Mesodermal cell (in vitro differentiated cells): Measurements from ENCODE around the gene AVPR2.

Source experiments
- H3K27ac ChIP-seq: 2 replicates; pipeline ENCODE4 v1.7.0; 2013; ENCODE audit warnings: mild to moderate bottlenecking, low read depth, low read length, moderate library complexity; ENCODE audit not compliant: severe bottlenecking
- H3K36me3 ChIP-seq: 2 replicates; pipeline ENCODE4 v1.7.1; 2013; ENCODE audit warnings: mild to moderate bottlenecking, low read length, moderate library complexity; ENCODE audit not compliant: control insufficient read depth, insufficient read depth
- H3K4me1 ChIP-seq: one replicate; pipeline ENCODE4 v1.7.1; 2013; ENCODE audit warnings: mild to moderate bottlenecking, low read length; ENCODE audit not compliant: insufficient read depth, control insufficient read depth, poor library complexity, severe bottlenecking
- H3K4me3 ChIP-seq: 2 replicates; pipeline ENCODE4 v1.7.0; 2013; ENCODE audit warnings: low read length, control low read depth, mild to moderate bottlenecking; ENCODE audit not compliant: insufficient read depth, poor library complexity, severe bottlenecking; ENCODE audit errors: extremely low read depth
- H3K9me3 ChIP-seq: 2 replicates; pipeline ENCODE4 v1.7.1; 2013; ENCODE audit warnings: mild to moderate bottlenecking, low read length, moderate library complexity; ENCODE audit not compliant: control insufficient read depth
- WGBS, 2 experiments: methylation state at CpG; one replicate each; pipeline ENCODE4 v1.1.5; 2013; ENCODE audit warnings: missing lambda C conversion rate in 2 of 2; ENCODE audit not compliant: insufficient coverage in 2 of 2; 5-methylcytosine and 5-hydroxymethylcytosine counted together

Gene AVPR2

GRCh38 chrX:153906126-153906917 is 1.8 kb downstream of the AVPR2 start:
- peaks cover 14% of the 10 kb centered on the region for H3K4me1 ChIP-seq
- no peaks in the 10 kb centered on the region for H3K36me3 ChIP-seq
- H3K9me3 ChIP-seq: no peaks in the 10 kb centered on the region
- no peak overlapping the region for H3K4me3 ChIP-seq
- H3K27ac ChIP-seq: no peak overlapping the region
- WGBS, 2 experiments: 93 to 94% methylated on average over 13 to 19 of the region's 27 CpGs

- H3K36me3 ChIP-seq: no peaks in the 10 kb centered on the region
- H3K4me1 ChIP-seq: peaks cover 9% of the 10 kb centered on the region
- no peaks in the 10 kb centered on the region for H3K9me3 ChIP-seq
- no peak overlapping the region for H3K27ac ChIP-seq
- no peak overlapping the region for H3K4me3 ChIP-seq
- WGBS, 2 experiments: no CpG with 5 or more reads among the region's 12 CpGs
These were observed 3.0 kb downstream of the AVPR2 start for GRCh38 chrX:153907456-153907855.

GRCh38 chrX:153908219-153908860 is 3.9 kb downstream of the AVPR2 start:
- Histone ChIP-seq H3K9me3 (no peaks in the 10 kb centered on the region), H3K27ac (no peak overlapping the region), H3K4me1 (peaks cover 7% of the 10 kb centered on the region), H3K4me3 (no peak overlapping the region), H3K36me3 (no peaks in the 10 kb centered on the region)
- whole genome bisulfite sequencing, 2 experiments: 87 to 93% methylated on average over 3 to 18 of the region's 23 CpGs

GRCh38 chrX:153909024-153909979 is 4.8 kb downstream of the AVPR2 start:
- peaks cover 1% of the 10 kb centered on the region for H3K4me1 ChIP-seq
- WGBS, 2 experiments: 84 to 89% methylated on average over 10 to 20 of the region's 37 CpGs
- no peaks in the 10 kb centered on the region for H3K9me3 ChIP-seq
- no peak overlapping the region for H3K4me3 ChIP-seq
- no peaks in the 10 kb centered on the region for H3K36me3 ChIP-seq
- no peak overlapping the region for H3K27ac ChIP-seq

DNA sequence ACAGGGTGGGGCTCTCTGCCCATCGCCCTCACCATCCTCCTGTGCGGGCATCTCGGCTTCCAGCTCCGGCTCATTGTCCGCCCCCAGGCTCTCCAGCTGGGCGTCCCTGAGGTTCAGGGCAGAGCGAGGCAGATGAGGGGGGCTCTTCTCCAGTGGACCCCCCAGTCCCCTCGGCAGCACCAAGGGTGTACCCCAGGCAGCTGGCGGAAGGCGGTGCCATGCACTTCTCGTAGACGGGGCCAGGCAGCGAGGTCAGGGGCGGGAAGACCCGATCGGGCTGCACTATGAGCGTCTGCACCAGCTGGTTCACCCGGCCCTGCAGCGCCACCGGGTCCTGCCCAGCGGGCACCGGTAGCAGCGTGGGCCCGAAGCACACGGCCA is 5.5 kb downstream of the AVPR2 start:
- no peaks in the 10 kb centered on the region for H3K36me3 ChIP-seq
- H3K27ac ChIP-seq: no peak overlapping the region
- H3K4me3 ChIP-seq: no peak overlapping the region
- no peaks in the 10 kb centered on the region for H3K9me3 ChIP-seq
- no peaks in the 10 kb centered on the region for H3K4me1 ChIP-seq
- 93 to 97% methylated on average over 8 to 22 of the region's 25 CpGs for WGBS, 2 experiments

- Histone ChIP-seq H3K4me1 (no peaks in the 10 kb centered on the region), H3K9me3 (no peaks in the 10 kb centered on the region), H3K36me3 (no peaks in the 10 kb centered on the region), H3K4me3 (no peak overlapping the region), H3K27ac (no peak overlapping the region)
- 89 to 98% methylated on average over 9 to 19 of the region's 22 CpGs for WGBS, 2 experiments
These were observed 6.0 kb downstream of the AVPR2 start for GRCh38 chrX:153910446-153910845.

GRCh38 chrX:153911798-153912197 is 7.3 kb downstream of the AVPR2 start:
- Histone ChIP-seq H3K36me3 (no peaks in the 10 kb centered on the region), H3K4me1 (no peaks in the 10 kb centered on the region), H3K27ac (no peak overlapping the region), H3K4me3 (no peak overlapping the region), H3K9me3 (no peaks in the 10 kb centered on the region)
- 100% methylated on average over 3 of the region's 6 CpGs for WGBS, 2 experiments

DNA sequence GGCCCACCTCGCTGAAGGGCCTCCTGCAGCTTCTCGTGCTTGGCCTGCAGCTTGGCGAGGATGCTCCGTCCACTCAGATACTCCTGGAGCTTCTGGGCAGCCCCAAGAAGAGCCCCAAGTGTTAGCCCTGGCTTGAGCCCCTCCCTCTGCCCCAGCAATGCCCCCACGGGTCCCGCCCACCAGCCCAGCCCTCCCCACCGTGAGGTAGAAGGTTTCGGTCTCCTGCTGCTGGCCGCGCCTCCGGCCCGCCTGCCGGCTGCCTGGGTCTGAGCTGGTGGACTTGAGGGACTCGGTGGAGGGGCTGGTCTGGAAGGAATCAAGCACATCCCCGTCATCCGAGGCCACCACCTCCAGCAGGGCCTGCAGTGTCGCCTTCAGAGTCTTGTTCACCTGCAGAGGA is 8.7 kb downstream of the AVPR2 start:
- Histone ChIP-seq H3K27ac (no peak overlapping the region), H3K9me3 (no peaks in the 10 kb centered on the region), H3K4me1 (no peaks in the 10 kb centered on the region), H3K36me3 (no peaks in the 10 kb centered on the region), H3K4me3 (no peak overlapping the region)
- WGBS, 2 experiments: 72 to 90% methylated on average over 2 to 6 of the region's 17 CpGs

DNA sequence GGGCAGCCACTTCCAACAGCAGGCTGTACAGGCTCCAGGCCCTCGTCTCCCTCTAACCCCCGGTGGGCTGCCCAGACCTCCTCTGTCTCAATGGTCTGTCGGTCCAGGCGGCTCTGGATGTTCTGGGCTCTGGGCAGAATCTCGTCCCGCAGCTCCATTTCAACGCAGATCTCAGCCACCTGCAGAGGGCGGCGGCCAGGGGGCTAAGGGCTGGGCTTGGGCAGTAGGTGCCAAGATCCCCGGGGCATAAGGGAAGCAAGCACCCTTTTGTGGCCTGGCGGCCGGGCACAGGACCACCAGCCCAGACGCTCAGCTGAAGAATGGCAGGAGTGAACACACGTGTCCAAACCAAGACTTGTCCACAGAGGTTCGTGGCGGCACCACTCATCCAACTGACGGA is 9.2 kb downstream of the AVPR2 start:
- H3K36me3 ChIP-seq: no peaks in the 10 kb centered on the region
- H3K27ac ChIP-seq: no peak overlapping the region
- no peaks in the 10 kb centered on the region for H3K9me3 ChIP-seq
- no peak overlapping the region for H3K4me3 ChIP-seq
- H3K4me1 ChIP-seq: no peaks in the 10 kb centered on the region
- 81 to 97% methylated on average over 5 to 13 of the region's 17 CpGs for WGBS, 2 experiments

- WGBS, 2 experiments: 90 to 94% methylated on average over 4 to 6 of the region's 6 CpGs
- H3K27ac ChIP-seq: no peak overlapping the region
- no peaks in the 10 kb centered on the region for H3K36me3 ChIP-seq
- H3K9me3 ChIP-seq: no peaks in the 10 kb centered on the region
- no peak overlapping the region for H3K4me3 ChIP-seq
- H3K4me1 ChIP-seq: no peaks in the 10 kb centered on the region
These were observed 13.4 kb downstream of the AVPR2 start for GRCh38 chrX:153917869-153918268.
